ENCODE measurements around the gene AP3S2. TPM values are rescaled to one million over a fixed set of nuclear protein-coding genes. Genes with fewer than 3 reads are reported as not detected.
"Not testable (repeated sequence)": the region's sequence is repeated elsewhere in the genome, so short reads cannot be mapped to it uniquely, and the experiment has no call there.

AP3S2 gene
- total and polyA plus RNA-seq, 2 experiments from 2014 or later = 31.0 to 50.2 TPM

DNA sequence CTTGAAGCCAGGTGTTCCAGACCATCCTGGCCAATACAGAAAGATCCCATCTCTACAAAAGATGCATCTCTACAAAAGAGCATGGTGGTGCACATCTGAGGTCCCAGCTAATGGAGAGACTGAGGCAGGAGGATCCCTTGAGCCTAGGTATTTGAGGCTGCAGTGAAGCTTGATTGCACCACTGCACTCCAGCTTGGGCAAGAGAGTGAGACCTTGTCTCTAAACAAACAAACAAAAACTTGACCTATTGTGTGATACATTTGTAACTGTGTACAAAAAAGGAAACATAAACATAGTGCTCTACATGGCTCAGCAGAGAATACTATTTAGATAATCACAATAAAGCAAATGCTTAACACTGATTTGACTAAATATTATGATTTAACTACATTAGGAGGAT lies 97.8 kb downstream of the AP3S2 start:
- Histone ChIP-seq H3K9me3 (ENCODE audit: low read depth) (no peaks in the 10 kb centered on the region), H3K4me1 (ENCODE audit: low read depth) (no peaks in the 10 kb centered on the region), H3K27me3 (no peaks in the 10 kb centered on the region), H3K36me3 (no peaks in the 10 kb centered on the region), H3K4me3 (no peak overlapping the region), H3K27ac (no peak overlapping the region)
- TF ChIP-seq CTCF (IDR thresholded peaks at IDR 0.05; ENCODE audit: low read depth, low read length) = no peak
- DNase-seq (ENCODE audit: low read depth in 1 of 2, low spot score in 1 of 2) = no peak

GRCh38 chr15:89794627-89795241 lies 99.1 kb downstream of the AP3S2 start:
- H3K9me3 ChIP-seq (ENCODE audit: low read depth) = no peaks in the 10 kb centered on the region
- H3K4me1 ChIP-seq (ENCODE audit: low read depth) = no peaks in the 10 kb centered on the region
- H3K27ac ChIP-seq = no peak overlapping the region
- no peaks in the 10 kb centered on the region for H3K36me3 ChIP-seq
- no peaks in the 10 kb centered on the region for H3K27me3 ChIP-seq
- no peak overlapping the region for H3K4me3 ChIP-seq
- TF ChIP-seq CTCF (IDR thresholded peaks at IDR 0.05; ENCODE audit: low read depth, low read length) = no peak
- DNase-seq (ENCODE audit: low read depth in 1 of 2, low spot score in 1 of 2) = peak in 1 of 2 donors; percentile 89

DNA sequence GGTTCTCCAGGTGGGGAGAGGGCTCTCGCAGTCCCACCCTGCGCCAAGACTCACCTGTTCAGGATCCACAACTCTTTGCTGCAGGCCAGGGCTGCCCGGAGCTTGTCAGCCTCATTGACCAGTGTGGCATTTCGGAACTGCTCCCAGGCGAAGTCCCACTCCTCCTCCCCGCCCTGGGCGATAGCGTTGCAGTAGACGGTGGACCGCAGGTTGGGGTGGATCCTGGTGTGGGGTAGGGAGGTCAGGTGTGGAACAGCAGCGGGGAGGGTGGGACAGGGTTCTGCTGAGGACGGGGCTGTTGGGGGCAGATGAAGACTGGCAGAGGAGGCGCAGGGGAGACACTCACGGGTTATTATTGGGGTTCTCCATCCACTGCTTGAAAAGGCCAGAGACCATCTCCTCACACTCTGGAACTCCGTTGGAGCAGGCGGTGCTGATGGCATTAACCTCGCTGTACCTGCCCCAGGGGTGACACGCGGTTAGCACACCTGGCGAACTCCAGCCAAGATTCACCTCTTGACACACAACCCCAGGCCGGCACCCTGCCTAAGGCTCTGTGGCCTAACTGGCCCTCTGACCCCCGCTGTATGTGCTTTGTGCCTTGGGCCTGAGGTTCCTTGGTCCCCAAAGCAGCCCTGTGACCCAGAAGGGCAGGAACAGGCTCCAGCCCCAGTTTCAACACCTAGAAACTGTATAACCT lies 101.5 kb downstream of the AP3S2 start:
- no peaks in the 10 kb centered on the region for H3K9me3 ChIP-seq (ENCODE audit: low read depth)
- H3K36me3 ChIP-seq = no peaks in the 10 kb centered on the region
- H3K4me1 ChIP-seq (ENCODE audit: low read depth) = no peaks in the 10 kb centered on the region
- no peak overlapping the region for H3K4me3 ChIP-seq
- H3K27ac ChIP-seq = no peak overlapping the region
- DNase-seq (ENCODE audit: low read depth in 1 of 2, low spot score in 1 of 2) = no peak
- H3K27me3 ChIP-seq = no peaks in the 10 kb centered on the region
- TF ChIP-seq CTCF (IDR thresholded peaks at IDR 0.05; ENCODE audit: low read depth, low read length) = no peak

- H3K36me3 ChIP-seq = no peaks in the 10 kb centered on the region
- DNase-seq (ENCODE audit: low read depth in 1 of 2, low spot score in 1 of 2) = no peak
- TF ChIP-seq CTCF (IDR thresholded peaks at IDR 0.05; ENCODE audit: low read depth, low read length) = no peak
- H3K9me3 ChIP-seq (ENCODE audit: low read depth) = no peaks in the 10 kb centered on the region
- no peaks in the 10 kb centered on the region for H3K27me3 ChIP-seq
- H3K27ac ChIP-seq = no peak overlapping the region
- H3K4me1 ChIP-seq (ENCODE audit: low read depth) = no peaks in the 10 kb centered on the region
- no peak overlapping the region for H3K4me3 ChIP-seq
Observed at GRCh38 chr15:89790661-89791060, 103.1 kb downstream of the AP3S2 start.

GRCh38 chr15:89790206-89790605 lies 103.6 kb downstream of the AP3S2 start:
- no peak for TF ChIP-seq CTCF (IDR thresholded peaks at IDR 0.05; ENCODE audit: low read depth, low read length)
- DNase-seq (ENCODE audit: low read depth in 1 of 2, low spot score in 1 of 2) = no peak
- Histone ChIP-seq H3K27ac (no peak overlapping the region), H3K4me3 (no peak overlapping the region), H3K4me1 (ENCODE audit: low read depth) (no peaks in the 10 kb centered on the region), H3K27me3 (no peaks in the 10 kb centered on the region), H3K9me3 (ENCODE audit: low read depth) (no peaks in the 10 kb centered on the region), H3K36me3 (no peaks in the 10 kb centered on the region)

GRCh38 chr15:89788585-89788984 lies 105.2 kb downstream of the AP3S2 start:
- not testable (repeated sequence) for H3K4me1 ChIP-seq (ENCODE audit: low read depth); H3K27ac ChIP-seq; H3K36me3 ChIP-seq; H3K27me3 ChIP-seq; H3K4me3 ChIP-seq; DNase-seq (ENCODE audit: low read depth in 1 of 2, low spot score in 1 of 2); H3K9me3 ChIP-seq (ENCODE audit: low read depth)

Measured in cardiac muscle cell (in vitro differentiated cells and primary cell).